Anterior cingulate cortex (tissue), 58 donors: ENCODE results near the gene ATP10B.

Experiments
- DNase-seq, 58 donors: peaks; one replicate each; lab custom pipeline; 2025; lab: John Stamatoyannopoulos, UW

Gene ATP10B

DNA sequence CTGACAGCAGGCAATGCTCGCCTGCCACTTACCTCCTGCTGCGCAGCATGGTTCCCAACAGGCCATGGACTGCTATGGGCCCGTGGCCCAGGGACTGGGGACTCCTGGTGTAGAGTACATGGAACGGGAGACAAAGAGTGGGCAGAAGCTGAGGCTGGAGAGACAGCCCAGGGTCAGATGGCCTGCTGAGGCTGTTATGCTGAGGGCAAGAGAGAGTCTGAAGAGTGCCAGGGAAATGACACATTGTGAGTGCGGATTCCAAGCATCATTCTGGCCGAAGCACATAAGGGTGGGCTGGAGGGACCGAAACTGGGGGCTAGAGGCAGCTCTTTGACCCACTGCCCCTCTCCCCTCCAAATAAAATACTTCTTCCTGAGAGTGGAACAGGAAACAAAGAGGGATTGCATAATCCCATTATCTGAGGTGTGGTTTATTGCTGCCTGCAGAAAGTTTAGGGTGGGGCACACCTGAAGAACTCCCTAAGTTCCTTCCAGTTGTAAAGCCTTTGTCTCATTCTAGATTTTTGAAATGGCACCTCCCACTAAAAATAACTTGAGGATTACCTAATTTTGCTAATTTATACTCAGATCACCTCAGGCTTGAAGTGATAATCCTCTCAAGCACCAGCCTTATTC is 158.1 kb downstream of the ATP10B start:
- DNase-seq: no peak

DNA sequence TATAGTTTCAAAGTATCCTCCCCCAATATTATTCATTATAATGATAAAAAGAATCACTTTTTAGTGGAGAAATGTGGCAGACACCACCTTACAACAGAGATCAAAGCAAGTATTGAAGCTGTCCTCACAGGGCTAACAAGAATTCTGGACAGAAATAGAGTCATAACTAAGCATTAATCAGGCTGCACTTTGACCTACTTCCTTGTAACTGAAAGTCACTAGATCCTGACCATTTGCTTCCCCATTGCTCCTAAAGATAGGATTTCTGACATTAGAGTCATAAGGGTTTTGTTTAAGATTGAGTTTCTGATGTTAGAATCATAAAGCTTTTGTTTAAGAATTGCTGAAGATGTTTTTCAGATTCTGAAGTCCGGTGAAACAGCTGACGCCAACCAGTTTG is 159.7 kb downstream of the ATP10B start:
- no peak for DNase-seq

- no peak for DNase-seq
Observed at GRCh38 chr5:160685695-160686094, 166.3 kb downstream of the ATP10B start.

GRCh38 chr5:160685219-160685618 is 166.8 kb downstream of the ATP10B start:
- no peak for DNase-seq

GRCh38 chr5:160679567-160680309 is 172.3 kb downstream of the ATP10B start:
- no peak for DNase-seq

- no peak for DNase-seq
Observed at GRCh38 chr5:160675988-160676387, 176.0 kb downstream of the ATP10B start.

- DNase-seq: no peak
Observed at GRCh38 chr5:160674901-160675300, 177.1 kb downstream of the ATP10B start.

DNA sequence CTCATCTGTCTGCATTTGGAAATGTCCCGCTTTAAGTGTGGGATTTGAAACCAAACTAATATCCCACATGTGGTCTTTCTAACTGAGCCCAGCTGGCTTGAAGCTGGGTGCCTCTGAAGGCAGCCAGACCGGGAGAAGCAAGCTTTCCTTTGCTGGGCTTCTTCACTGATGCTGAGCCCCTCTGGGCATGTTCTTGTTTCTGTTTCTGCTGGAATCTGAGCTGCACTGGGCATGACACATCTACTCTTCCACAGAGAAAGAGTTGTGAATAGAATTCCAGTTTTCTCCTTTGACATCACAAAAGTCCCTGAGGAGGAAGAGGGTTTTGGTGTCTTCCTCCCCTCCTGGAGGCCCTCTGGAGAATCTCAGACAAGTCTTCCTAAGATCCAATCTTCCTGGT is 179.5 kb downstream of the ATP10B start:
- DNase-seq: no peak

DNA sequence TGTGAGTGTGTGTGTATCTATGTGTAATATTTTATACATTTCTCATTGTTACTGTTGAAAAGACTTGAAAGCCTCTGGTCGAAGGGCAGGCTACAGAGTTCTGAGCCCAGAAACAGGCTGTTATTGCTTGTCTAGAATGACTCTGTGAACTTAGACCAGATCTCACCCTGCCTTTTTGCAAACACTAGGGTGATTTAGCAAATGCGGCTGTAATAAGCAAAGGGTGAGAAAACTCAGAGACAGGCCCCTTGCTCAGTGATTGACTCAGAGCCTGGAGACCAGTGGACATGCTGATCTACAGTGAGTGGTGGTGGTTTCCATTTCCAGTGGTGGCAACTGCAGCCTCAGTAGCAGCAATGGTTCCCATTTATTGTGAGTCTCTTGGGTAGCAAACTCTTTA is 183.7 kb downstream of the ATP10B start:
- no peak for DNase-seq

- no peak for DNase-seq
Observed at GRCh38 chr5:160667160-160667559, 184.9 kb downstream of the ATP10B start.

GRCh38 chr5:160665460-160665859 is 186.6 kb downstream of the ATP10B start:
- no peak for DNase-seq

DNA sequence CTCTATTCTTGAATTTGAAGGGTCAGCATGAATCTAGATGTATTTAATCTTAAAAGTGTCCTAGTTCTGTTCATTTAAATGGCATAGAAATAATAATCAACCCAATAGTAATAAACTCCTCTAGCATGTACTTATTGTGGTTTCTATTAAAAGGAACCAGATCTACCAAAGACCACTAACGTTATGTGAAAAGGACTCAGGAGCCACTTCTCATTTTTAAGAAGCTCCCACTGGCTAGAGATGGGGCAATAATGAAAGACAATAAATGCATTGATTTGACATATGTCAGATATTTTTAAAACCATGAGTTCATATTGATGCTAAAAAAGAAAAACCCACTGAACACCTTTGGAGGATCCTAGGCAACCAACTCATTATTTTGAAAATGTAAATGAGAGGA is 191.9 kb downstream of the ATP10B start:
- no peak for DNase-seq

- no peak for DNase-seq
Observed at GRCh38 chr5:160657622-160658458, 194.2 kb downstream of the ATP10B start.

- DNase-seq: no peak
Observed at GRCh38 chr5:160657068-160657507, 194.9 kb downstream of the ATP10B start.

DNA sequence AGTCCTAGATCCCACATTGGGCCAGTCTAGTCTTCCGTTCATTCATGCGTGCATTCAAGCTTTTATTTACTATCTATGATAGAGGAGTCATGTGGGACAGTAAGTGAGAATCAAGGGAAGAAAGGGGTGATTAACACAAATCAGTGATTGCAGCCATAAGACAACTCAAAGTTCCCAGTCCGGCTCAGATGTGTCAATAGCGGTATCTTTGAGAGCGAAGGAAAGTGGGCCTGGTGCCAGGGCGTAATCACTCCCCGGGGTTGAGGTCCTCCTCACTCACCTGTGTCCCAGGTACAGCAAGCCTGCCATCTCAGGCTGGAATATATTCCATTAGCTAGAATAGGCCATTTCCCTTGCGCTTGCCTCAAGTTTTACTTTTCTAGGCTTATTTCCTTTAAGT is 196.3 kb downstream of the ATP10B start:
- no peak for DNase-seq

DNA sequence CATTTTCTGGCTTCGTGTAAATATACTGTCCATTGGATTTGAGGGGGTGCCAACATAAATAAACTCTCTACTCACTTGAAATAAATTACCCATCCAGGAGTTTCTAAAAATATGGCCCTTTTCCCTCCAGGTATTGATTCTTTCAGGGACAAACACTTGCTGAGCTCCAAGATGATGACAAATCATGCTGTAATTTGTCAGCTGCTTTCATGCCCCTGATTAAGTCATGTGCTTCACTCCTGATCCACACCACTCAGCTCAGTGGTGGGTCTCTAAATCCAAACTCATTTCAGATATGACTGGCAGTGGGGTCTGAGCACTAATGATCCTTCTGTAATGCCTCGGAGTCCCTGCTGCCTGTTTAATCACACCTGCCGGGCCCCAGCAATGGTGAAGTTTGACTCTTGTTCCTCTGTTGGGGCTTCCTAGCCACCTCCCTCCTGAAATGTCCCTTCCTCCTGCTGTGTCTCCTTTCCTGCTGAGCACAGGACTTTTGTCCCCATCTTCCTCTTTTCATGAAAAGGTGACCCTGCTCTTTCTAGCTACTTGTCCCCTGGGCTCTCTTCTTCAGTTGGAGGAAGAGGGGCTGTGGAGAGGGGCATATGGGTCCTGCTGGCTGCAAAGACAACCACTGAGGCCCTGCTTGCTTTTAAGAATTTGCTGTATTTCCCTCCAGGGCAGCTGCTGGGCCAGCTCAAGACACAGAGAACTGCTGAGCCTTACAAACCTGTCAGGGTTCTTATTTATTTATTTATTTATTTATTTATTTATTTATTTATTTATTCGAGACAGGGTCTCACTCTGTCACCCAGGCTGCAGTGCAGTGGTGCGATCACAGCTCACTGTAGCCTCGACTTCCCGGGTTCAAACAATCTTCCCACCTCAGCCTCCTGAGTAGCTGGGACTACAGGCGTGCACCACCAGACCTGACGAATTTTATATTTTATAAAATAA is 200.0 kb downstream of the ATP10B start:
- DNase-seq: no peak

DNA sequence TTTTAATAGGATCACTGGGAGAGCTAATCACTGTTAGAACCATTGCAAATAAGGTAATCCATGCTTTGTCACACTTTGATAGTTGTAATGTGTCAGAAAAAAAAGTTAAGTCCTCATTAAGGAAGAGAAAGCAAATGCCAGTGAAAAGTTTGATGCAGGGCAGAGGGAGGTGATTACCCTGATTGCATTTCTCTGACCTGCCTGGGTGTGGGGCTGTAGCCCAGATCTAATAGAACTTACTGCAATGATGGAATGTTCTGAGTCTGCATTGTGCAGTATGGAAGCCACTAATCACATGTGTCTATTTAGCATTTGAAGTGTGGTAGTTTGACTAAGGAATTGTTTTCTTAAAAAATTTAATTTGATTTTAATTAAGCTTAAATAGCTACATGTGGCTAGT is 202.7 kb downstream of the ATP10B start:
- no peak for DNase-seq

- no peak for DNase-seq
Observed at GRCh38 chr5:160646033-160646432, 206.0 kb downstream of the ATP10B start.

- DNase-seq: no peak
Observed at GRCh38 chr5:160643616-160644240, 208.3 kb downstream of the ATP10B start.

DNA sequence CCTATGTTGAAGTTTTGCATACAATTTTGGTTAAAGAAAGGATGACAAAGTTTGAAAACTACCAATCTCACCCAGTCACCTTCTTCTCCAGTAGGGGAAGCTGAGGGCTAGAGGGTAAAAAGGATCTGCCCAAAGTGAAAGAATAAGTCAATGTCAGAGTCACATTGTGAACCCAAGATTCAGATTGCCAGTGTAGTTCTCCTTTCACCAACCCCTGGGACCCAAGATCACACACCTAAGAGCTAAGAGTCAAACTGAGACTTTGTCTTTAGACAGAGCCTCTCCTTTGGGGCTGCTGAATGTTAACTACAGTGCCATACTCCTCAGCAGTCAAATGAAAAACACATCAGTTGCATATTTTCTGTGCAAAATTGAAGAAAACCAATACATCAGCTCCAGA is 210.6 kb downstream of the ATP10B start:
- no peak for DNase-seq
